NCI-H524 (cell line): ENCODE results near the gene GMEB2.
"Not testable (repeated sequence)": the region's sequence is repeated elsewhere in the genome, so short reads cannot be mapped to it uniquely, and the experiment has no call there.

Source experiments
- DNase-seq, 2 experiments: peaks; one replicate each; lab custom pipeline; 2025; lab: John Stamatoyannopoulos, UW

The GMEB2 gene

DNA sequence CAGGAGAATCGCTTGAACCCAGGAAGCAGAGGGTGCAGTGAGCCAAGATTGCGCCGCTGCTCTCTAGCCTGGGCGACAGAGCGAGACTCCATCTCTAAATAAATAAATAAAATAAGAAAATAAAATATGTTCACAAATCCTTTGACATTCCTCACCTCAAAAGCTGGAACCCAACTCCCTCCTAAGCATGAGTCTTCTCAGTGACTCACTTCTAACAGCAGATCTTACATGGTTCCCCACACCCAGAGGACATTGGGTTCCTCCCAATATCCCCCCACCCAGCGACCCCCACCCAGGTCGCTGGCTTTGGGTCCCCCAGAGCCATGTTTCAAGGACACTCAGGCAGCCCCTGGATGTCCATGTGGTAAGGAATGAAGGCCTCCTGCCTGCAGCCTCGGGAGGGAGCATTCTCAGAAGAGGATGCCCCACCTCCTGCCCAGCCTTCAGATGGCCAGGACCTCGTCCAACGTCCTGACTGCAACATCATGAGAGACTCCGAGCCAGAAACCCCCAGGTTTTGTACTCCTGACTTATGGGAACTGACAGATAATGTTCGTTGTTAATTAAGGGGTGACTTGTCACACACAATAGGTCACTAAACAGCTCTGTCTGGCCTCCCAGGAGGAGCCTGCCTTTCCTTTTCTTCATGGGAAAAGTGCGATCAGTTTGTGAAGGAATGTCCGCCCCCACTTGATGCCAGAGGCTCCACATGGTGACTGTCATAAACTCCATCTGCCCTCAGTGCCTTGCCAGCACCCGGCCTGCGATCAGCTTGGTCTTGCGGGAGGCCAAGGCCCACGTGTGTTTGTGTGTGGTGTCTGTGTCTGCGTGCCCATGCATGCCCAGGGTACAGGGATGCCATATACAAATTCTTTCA lies 10.1 kb upstream of the GMEB2 start:
- DNase-seq: no peak

GRCh38 chr20:63635431-63636141 lies 8.7 kb upstream of the GMEB2 start:
- no peak for DNase-seq

DNA sequence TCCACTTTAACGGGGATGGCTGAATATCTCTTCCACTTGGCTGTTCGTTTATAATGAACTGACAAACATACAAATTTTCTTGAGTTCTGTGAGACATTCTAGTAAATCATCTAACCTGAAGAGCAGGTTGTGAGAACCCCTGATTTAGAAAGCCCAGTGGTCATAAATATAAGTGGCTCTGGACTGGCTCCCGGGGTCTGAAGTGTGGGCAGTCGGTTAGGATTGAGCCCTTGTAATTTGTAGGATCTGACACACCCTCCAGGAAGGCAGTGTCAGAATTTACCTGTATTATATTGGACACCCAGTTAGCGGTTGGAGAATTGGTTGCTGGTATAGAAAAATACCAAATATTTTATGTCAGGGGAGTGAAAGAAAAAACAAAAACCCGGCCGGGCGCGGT lies 6.8 kb upstream of the GMEB2 start:
- no peak for DNase-seq

DNA sequence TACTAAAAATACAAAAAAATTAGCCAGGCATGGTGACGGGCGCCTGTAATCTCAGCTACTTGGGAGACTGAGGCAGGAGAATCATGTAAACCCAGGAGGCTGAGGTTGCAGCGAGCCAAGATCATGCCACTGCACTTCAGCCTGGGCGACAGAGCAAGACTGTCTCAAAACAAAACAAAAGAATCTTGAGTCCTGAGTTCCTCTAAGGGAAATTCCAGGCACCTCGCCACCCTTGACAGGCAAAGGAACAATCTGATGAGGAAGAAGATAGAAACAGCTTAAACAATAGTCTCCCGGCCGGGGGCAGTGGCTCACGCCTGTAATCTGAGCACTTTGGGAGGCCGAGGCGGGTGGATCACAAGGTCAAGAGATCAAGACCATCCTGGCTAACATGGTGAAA lies 4.5 kb upstream of the GMEB2 start:
- DNase-seq: not testable (repeated sequence)

DNA sequence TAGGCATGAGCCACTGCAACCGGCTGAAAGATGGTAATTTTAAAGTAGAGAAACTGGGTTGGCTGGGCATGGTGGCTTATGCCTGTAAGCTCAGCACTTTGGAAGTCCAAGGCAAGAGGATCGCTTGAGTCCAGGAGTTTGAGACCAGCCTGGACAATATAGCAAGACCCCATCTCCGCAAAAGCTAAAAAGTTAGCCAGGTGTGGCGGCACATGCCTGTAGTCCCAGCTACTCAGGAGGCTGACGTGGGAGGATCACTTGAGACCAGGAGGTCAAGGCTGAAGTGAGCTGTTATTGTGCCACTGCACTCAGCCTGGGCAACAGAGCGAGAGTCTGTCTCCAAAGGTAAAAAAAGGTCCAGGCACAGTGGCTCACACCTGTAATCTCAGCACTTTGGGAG lies 4.1 kb upstream of the GMEB2 start:
- DNase-seq: not testable (repeated sequence)

GRCh38 chr20:63628246-63628975 lies 1.5 kb upstream of the GMEB2 start:
- peak; percentile 76 to 81 for DNase-seq

DNA sequence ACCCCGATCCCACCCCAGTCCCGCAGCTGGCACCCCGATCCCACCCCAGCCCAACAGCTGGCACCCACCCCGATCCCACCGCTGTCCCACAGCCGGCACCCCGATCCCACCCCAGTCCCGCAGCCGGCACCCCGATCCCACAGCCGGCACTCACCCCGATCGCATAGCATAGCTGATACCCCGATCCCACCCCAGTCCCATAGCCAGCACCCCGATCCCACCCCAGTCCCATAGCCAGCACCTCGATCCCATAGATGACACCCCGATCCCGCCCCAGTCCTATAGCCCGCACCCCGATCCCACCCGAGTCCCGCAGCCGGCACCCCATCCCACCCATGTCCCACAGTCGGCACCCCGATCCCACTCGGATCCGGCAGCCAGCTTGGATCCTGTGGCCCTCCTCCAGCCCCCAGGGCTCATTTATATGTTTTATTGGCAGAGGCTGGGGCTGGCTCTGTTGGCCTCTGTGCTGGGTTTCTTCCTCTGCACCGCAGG lies 897 bp upstream of the GMEB2 start:
- DNase-seq: no peak

- peak; percentile 75 to 90 for DNase-seq
Observed at GRCh38 chr20:63627129-63627750, 339 bp upstream of the GMEB2 start.

- DNase-seq: no peak
Observed at GRCh38 chr20:63625771-63626423, 1.0 kb downstream of the GMEB2 start.

GRCh38 chr20:63624486-63624885 lies 2.4 kb downstream of the GMEB2 start:
- DNase-seq: no peak

DNA sequence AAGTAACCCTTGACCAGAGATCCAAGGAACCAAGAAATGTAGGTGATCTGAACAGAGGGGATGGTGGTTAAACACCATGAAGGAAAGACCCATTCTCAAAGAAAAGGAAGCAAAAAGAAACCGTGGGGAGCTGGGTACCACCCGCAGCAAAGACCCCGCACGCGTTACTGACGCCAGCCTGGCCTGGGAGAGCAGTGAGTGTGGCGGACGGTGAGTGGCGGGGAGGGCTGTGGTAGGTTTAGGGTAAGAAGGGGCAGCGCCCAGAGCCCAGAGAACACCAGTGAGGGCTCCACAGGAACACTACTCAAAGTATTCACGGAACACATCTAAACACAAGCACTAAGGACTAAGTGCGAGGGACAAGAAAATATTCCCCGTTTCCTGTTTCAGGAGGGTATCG lies 4.2 kb downstream of the GMEB2 start:
- no peak for DNase-seq

GRCh38 chr20:63622096-63622495 lies 4.8 kb downstream of the GMEB2 start:
- DNase-seq: no peak

- DNase-seq: no peak
Observed at GRCh38 chr20:63620991-63621390, 5.9 kb downstream of the GMEB2 start.

- DNase-seq: no peak
Observed at GRCh38 chr20:63619505-63619904, 7.4 kb downstream of the GMEB2 start.

DNA sequence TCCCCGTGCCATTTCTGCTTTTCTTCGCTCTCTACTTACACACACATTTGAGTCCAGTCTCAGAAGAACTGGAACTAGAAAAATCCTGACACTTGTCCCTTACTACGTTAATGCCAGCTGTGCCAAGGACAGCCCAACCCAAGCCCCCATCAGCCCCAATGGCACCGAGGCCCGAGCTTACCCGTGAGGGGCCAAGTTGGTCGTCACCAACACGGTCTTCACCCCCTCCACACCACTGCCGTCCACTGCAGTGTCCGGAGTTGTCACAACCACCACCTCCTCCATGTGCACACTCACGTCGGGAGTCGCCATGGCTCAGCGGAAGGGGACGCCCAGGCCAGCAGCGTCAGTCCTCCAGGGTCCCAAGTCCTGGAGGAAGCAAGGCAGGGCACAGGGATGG lies 7.8 kb downstream of the GMEB2 start:
- DNase-seq: no peak

DNA sequence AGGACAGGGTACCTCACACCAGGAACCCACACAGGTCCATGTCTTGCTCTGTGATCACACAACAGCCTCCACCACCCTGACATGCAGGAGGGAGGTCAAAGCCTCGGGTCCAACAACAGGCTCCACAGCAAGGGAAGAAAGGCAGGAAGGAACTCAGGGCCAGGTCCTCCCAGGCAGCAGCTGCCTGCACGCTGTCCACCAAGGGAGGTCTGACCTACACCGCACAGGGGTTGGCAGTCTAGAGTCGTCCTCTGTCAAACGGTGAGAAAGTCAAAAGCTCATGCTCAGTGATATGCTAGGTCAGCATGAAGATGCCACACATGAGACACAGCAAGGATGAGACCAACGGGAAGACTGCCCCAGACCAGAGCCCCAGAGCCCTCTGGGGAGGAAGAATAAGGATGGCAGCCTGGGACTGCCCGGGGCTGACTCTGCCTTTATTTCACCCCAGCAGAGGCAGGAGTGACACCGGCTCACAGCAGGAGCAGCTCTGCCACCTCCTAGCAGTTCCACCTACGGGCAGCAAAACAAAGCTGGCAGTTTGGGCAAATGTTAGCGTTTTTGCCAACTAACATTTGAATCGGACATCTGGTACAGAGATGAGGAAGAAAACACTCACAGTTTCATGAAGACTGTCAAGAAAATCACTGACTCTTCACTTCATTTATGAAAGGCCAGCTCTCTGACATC lies 8.5 kb downstream of the GMEB2 start:
- DNase-seq: no peak

GRCh38 chr20:63617876-63618265 lies 9.0 kb downstream of the GMEB2 start:
- DNase-seq: no peak

DNA sequence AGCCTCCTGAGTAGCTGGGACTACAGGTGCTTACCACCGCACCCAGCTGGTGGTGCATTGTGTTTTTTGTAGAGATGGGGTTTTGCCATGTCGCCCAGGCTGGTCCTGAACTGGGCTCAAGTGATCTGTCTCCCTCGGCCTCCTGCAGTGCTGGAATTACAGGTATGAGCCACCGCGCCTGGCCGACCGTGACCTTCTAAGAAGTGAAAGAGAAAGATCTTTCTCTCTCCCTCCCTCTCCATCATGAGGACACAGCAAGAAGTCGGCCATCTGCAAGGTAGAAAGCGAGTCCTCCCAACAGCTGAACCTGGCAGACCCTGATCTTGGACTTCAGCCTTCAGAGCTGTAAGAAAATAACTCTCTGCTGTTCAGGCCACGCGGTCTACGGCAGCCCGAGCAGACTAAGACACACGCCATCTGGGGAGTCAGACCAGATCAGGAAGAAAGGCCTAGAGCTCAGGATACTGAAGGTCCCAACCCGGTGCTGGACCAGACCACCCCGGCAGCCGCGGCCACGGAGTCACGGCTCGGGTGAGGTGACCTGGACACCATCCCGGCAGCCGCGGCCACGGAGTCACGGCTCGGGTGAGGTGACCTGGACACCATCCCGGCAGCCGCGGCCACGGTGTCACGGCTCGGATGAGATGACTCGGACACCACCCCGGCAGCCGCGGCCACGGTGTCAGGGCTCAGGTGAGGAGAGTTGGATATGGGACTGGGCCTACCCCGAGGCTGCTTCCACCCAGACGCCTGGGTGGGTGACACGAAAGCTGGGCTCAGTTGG lies 9.6 kb downstream of the GMEB2 start:
- DNase-seq: no peak

GRCh38 chr20:63613863-63614594 lies 12.9 kb downstream of the GMEB2 start:
- not testable (repeated sequence) for DNase-seq
